ENCODE measurements around the gene RMRP.

DNA sequence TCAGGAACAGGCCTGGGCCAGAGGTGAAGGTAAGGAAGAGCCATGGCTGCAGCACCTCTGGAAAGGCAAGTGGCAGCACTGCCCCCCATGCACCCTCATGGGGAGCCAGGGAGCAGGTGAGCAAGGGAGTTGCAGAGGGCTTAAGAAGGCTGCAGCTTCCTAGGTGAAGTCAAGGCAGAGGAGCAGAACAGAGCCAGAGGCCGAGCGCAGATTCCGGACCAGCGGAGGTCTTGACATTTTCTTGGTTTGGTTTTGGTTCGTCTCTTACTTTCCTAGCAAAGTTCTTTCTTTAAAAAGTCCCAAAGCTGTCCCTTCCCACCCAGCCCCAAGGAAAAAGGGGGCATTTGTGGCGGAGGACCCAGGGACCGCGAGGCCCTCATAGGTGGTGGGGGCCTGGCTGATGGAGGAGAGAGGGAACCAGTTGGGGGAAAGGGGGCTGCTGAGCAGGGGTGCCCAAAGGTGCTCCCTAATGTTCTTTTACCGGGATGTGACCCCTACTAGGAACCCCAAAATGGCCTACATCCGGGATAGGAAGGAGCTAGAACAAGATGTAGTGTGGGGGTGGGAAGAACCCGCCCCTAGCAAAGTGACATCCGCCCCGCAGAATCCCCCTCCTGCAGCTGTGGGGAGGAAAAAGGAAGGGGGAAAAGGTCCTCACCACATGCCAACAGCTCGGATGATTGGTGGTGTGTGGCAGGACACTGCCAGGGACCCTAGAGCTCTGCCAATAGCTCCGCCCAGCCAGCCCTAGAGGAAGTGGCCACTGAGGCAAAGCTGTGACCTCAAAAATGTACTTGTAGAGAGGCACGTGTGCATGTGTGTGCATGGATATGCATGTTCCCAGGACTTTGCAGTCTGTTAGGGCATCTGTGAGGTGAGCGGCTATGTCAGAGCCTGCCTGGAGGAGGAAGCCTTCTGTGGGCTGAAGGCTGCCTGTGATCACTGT lies 38.7 kb downstream of the RMRP start:
- TF ChIP-seq, protein P1, sequence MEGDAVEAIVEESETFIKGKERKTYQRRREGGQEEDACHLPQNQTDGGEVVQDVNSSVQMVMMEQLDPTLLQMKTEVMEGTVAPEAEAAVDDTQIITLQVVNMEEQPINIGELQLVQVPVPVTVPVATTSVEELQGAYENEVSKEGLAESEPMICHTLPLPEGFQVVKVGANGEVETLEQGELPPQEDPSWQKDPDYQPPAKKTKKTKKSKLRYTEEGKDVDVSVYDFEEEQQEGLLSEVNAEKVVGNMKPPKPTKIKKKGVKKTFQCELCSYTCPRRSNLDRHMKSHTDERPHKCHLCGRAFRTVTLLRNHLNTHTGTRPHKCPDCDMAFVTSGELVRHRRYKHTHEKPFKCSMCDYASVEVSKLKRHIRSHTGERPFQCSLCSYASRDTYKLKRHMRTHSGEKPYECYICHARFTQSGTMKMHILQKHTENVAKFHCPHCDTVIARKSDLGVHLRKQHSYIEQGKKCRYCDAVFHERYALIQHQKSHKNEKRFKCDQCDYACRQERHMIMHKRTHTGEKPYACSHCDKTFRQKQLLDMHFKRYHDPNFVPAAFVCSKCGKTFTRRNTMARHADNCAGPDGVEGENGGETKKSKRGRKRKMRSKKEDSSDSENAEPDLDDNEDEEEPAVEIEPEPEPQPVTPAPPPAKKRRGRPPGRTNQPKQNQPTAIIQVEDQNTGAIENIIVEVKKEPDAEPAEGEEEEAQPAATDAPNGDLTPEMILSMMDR (IDR thresholded peaks at IDR 0.05), result no peak
- TF ChIP-seq POLR2A (IDR thresholded peaks at IDR 0.05), result no peak
